IPS-18c (cell line): Measurements from ENCODE around the gene UPF3B.
"Not testable (repeated sequence)": the region's sequence is repeated elsewhere in the genome, so short reads cannot be mapped to it uniquely, and the experiment has no call there.

Source experiments
- H3K4me3 ChIP-seq: 2 replicates; pipeline ENCODE4 v1.7.0; 2013; ENCODE audit warnings: low read depth, mild to moderate bottlenecking, low read length, moderate library complexity; ENCODE audit not compliant: insufficient read depth
- H3K9me3 ChIP-seq: one replicate; pipeline ENCODE4 v1.6.1; 2013; ENCODE audit warnings: mild to moderate bottlenecking, low read length, moderate library complexity; ENCODE audit not compliant: control insufficient read depth, insufficient read depth

The UPF3B gene, protein sequence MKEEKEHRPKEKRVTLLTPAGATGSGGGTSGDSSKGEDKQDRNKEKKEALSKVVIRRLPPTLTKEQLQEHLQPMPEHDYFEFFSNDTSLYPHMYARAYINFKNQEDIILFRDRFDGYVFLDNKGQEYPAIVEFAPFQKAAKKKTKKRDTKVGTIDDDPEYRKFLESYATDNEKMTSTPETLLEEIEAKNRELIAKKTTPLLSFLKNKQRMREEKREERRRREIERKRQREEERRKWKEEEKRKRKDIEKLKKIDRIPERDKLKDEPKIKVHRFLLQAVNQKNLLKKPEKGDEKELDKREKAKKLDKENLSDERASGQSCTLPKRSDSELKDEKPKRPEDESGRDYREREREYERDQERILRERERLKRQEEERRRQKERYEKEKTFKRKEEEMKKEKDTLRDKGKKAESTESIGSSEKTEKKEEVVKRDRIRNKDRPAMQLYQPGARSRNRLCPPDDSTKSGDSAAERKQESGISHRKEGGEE

DNA sequence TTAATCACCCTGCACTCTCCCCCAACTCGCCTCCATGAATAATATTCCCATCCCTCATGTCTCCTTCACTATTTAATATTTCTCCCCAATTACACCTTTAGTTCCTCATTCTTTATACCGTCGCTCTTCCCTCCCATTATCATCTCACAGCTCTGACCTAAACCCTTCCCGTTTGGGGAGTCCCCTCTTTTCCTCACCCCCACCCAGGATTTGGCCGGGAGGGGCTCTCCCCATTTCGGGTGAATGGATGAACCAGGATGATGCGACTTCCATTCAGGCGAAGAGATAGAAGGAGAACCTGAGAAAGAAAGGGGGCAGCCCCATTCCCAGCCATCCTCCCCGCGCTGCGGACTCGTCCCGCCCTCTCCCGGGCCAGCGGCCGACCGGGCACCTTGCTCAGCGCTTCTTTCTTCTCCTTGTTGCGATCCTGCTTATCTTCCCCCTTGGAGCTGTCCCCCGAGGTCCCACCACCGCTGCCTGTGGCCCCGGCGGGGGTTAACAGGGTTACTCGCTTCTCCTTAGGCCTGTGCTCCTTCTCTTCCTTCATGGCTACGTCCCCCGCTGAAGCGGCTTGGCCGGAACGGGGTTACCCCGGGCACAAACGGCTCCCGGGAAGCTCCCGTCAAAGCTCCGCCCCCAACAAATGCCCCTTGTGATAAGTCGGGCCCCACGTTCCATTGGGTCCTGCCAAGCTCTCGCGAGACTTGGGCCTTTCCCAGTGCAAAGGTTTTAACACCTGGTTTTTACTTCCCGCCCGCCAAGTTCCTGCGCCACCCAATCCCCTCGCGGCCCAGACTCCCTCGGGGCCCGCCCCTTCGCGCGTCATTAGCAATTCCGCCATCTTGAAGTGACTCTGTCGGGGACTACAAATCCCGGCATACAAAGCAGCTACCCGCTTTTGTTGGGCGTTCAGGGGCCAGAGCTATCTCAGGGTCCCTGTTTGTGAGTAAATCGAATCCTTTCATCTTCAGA lies at the start of gene UPF3B:
TSS of gene UPF3B (minus strand) at position 582 of the 972 bp plus-strand sequence. CDS start at position 547, 35 bp downstream.
- peaks cover 18% of the 10 kb centered on the region for H3K9me3 ChIP-seq
- peak within 1 kb of the TSS; percentile 80 for H3K4me3 ChIP-seq

DNA sequence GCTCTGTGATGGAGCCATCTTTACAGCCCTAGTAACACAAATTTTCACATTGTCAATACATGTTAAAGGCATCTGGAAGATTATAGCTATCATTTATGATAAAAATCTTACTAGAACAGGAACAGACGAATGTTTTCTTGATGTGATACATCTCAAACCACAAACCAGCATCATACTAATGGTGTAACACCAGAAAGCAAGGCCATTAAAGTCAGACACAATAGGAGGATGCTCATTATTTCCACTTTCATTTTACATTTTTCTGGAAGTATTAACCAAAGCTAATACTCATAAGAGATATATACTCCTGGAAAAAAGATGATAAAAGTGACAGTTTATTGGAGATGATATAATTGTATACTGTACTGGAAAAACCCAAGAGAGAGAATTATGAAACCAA lies 48.2 kb upstream of the UPF3B start:
- peaks cover 8% of the 10 kb centered on the region for H3K9me3 ChIP-seq
- H3K4me3 ChIP-seq, result no peak overlapping the region

DNA sequence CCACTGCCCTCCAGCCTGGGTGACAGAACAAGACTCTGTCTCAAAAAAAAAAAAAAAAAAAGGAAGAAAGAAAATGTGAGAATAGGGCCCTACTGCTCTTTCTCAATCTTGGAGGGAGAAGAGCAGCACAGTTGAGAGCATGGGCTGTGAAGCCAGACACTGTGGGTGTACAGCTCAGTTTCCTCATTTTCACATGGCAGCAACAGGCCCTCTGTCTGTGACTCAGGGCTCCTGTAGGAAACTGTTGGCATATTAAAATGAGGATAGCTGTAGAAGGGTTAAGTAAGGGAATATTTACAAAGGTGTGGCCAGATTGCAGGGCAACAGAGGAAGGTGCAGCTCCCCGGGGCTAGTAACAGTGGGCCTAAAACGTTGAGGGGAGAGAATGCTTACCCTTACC lies 46.4 kb upstream of the UPF3B start:
- Histone ChIP-seq H3K4me3 (no peak overlapping the region), H3K9me3 (peaks cover 3% of the 10 kb centered on the region)

DNA sequence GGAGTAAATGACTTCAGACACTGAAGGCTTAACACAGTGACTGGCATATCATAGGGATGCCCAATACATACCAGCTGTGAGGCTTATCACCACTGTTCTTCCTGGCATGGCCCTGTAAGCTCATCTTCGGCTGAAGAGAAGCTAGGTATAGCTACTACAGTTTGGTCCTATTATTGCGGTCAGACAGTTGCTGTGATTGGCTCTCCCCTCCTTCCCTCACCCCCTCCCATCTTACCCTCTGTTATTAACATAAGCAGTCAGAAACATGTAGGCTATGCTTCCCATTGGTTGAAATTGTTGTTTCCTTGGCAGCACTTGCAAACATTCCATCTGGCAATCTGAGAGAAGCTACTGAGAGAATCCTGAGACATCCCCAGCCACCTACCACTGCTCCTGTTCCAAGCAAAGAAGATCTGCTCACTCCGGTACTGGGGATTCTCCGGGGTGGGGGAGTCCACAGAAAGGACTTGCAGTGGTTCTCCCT lies 43.1 kb upstream of the UPF3B start, which contains the start of gene AKAP14:
TSS of gene AKAP14 (plus strand) at position 51 of the 484 bp plus-strand sequence. CDS start 7,331 bp downstream, outside the sequence.
- H3K9me3 ChIP-seq, result no peaks in the 10 kb centered on the region

DNA sequence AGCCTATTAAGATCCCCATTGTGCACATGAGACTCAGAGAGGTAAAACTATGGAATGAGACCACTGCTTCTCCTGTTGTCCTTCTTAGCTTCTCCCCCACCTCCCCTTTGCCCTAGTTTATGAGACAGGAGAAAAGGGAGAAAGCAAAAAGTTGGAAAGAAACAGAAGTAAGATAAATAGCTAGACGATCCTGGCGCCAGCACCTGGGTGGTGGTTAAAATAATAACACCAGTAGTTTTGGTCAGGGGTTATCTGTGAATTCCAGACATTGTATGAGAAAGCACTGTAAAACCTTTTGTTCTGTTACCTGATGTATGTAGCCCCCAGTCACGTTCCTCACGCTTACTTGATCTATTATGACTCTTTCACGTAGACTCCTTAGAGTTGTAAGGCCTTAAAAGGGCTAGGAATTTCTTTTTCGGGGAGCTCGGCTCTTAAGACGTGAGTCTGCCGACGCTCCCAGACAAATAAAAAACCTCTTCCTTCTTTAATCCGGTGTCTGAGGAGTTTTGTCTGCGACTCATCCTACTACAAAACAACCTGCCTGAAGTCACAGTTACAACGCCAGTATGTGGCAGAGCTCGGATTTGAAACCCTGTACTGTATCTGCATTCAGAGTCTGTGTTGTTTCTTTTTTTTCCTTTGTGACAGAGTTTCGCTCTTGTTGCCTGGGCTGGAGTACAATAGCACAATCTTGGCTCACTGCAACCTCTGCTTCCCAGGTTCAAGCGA lies 39.4 kb upstream of the UPF3B start:
- not testable (repeated sequence) for H3K9me3 ChIP-seq, H3K4me3 ChIP-seq

More for the DNA sequence above, 43.1 kb upstream of the UPF3B start, which contains the start of gene AKAP14:
- no peak within 1 kb of the TSS for H3K4me3 ChIP-seq

DNA sequence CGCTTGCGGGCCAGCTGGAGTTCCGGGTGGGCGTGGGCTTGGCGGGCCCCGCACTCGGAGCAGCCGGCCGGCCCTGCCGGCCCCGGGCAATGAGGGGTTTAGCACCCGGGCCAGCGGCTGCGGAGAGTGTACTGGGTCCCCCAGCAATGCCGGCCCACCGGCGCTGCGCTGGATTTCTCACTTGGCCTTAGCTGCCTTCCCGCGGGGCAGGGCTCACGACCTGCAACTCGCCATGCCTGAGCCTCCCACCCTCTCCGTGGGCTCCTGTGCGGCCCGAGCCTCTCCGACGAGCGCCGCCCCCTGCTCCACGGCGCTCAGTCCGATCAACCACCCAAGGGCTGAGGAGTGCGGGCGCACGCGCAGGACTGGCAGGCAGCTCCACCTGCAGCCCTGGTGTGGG lies 37.9 kb upstream of the UPF3B start:
- H3K9me3 ChIP-seq, H3K4me3 ChIP-seq: not testable (repeated sequence)

DNA sequence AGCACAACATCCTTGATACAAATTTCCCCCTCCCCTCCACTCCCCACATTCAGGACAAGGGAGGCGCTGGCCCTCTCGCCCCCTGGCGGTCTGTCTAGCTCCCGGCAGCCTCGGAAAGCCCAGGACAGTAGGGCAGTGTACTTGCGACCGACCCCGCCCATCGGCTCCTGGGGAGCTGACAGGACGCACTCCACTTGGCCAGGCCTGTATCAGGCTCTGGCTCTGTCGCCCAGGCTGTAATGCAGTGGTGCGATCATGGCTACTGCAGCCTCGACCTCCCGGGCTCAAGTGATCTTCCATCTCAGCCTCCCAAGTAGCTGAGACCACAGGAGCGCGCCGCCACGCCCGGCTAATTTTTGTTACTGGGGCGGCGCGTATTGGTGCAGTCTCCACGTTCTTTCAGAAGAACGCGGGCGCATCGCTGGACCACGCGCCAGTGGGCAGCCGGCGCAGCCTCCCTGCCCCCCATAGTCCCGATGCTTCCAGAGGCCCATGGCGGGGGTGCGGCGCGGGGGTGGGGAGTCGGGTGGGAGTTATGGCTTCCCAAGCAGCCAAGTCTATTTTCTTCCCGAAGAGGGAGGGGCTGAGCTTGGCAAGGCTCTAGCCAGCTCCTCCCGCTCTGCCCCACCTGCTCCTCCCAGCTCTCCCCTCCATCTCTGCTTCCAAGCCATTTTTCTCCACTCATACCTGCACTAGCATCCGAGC lies 35.1 kb upstream of the UPF3B start:
- peaks cover 5% of the 10 kb centered on the region for H3K9me3 ChIP-seq

DNA sequence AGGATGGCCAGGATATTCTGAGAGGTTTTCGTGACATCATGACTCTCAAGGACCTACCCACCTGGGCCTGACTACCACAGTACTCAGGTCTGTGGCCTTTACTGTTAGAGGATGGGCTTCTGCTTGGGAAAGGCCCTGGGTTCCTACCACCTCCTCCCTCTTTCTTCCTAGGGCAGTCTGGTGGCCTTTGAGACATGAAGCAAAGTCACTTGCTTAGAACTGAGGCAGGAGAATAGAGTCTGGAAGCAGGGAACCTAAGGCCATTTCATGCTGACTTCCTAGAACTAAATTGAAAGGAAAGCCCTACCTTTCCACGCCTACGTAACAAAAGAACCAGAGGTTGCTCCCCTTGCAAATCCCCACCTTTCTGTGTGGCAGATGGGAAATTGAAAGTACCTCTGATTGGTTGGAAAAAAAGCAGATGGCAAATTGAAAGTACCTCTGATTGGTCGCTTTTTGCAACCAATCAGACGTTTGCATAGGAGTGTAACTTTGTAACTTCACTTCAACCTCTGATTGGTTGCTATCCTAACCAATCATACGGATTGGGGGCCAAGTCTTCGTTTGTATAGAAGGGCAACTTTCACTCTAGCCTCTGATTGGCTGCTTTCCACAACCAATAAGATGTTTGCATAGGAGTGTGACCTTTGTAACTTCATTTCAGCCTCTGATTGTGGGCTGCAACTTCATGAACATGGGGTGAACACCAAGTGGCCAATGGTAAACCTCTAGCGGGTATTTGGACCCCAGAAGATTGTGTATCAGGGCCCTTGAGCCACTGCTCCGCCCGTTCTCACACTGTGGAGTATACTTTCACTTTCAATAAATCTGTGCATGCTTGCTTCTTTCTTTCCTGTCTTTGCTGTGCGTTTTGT lies 33.0 kb upstream of the UPF3B start:
- Histone ChIP-seq H3K9me3 (peaks cover 10% of the 10 kb centered on the region), H3K4me3 (no peak overlapping the region)

More for the DNA sequence above, 35.1 kb upstream of the UPF3B start:
- peak overlapping the region; percentile 41; the same call in 1 of the 2 replicates for H3K4me3 ChIP-seq

DNA sequence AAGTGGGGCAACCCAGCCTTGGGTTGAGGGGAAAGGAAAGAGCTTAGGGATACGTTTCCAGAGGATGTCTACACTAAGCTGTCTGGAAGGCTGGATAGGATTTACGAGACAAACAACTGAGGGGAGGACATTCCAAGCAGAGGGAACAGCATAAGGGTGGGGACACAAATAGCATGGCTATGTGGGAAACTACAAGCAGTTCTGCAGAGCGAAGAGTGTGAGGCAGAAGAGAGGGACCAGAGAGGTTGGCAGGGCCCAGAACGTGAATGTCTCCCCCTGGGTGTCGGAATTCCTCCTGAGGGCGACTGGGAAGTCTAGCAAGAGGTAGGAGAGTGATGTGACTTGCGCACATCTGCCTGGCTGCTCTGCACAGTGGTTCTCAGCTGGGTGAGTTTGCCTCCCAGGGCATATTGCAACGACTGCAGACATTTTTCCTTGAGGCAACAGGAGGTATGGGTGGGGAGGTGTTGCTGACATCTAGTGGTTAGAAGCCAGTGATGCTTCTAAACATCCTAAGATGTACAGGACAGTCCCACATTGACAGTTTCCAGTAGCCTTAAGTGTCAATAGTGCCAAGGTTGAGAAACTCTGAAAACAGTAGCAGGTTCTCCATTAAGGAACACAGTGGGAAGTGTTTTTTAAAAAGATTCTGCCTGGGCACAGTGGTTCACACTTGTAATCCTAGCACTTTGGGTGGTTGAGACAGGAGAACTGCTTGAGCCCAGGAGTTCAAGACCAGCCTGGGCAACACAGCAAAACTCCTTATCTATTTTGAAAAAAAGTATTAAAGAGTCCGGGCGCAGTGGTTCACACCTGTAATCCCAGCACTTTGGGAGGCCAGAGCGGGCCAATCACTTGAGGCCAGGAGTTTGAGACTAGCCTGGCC lies 28.0 kb upstream of the UPF3B start:
- Histone ChIP-seq H3K4me3 (no peak overlapping the region), H3K9me3 (peaks cover 5% of the 10 kb centered on the region)

DNA sequence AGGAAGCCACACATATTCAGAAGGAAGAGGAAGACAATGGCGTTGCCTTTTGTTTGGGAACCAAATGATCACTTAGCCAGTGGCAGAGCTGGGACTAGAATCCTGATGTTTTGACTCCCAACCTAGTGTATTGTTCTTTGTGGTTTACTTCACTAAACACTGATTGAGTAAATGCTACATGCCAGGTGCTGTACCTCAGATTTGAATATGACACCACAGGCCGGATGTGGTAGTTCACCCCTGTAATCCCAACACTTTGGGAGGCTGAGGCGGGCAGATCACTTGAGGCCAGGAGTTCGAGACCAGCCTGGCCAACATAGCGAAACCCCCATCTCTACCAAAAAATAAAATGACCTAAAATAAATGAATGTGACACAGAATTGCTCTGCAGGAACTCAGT lies 27.3 kb upstream of the UPF3B start:
- H3K9me3 ChIP-seq, result peaks cover 5% of the 10 kb centered on the region
- H3K4me3 ChIP-seq, result no peak overlapping the region

DNA sequence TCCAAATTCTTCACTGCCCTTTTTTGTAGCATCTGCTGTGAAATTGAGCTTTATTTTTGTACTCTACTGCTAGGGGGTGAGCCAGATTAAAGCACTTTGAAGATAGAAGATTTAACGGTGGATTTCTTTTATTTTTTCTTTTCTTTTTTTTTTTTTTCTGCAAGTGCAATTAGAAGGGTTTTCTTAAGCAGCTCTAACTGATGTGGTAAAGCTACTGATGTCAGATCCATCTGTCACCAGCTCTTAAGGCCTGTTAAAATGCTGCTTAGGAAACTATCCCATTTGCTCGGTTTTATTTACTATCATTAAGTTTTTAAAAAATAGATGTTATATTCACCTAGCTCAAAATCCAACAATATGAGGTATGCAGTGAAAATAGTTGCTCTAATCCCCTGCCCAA lies 26.0 kb upstream of the UPF3B start:
- peaks cover 5% of the 10 kb centered on the region for H3K9me3 ChIP-seq
- H3K4me3 ChIP-seq, result no peak overlapping the region

DNA sequence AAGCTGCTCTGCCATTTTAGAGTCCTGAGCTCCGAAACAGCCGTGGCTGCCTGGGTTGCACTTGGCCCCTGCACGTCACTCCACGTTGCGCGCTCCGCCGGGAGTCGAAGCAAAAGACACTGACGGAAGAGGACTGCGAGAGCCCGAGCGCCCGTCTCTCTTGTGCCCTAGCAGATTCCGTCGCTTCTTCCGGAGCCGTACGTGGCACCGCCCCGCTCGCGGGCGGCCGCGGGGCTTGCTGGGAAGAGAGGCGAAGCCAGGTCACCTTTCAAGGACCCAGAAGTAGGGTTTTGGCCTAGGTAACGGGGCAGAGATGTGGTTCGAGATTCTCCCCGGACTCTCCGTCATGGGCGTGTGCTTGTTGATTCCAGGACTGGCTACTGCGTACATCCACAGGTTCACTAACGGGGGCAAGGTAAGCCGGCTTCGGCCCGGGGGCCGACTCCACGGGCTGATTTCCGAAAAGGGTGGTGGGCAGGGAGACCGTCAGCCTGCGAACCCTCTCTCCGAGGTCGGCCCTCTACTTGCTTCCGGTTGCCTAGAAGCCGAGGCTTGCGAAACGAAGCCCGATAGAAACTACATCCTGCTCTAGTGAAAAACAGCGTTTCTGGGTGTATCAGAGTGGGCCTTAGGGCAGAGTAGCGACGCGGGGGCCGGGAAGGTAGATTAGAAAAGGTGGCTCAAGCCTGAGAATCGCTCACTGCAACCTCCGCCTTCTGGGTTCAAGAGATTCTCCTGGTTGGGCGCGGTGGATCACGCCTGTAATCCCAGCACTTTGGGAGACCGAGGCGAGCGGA lies 19.0 kb upstream of the UPF3B start, which contains the start of the genes NDUFA1 and RNF113A:
TSS of gene NDUFA1 (plus strand) at position 234 of the 797 bp plus-strand sequence. CDS start at position 314, 80 bp downstream.
TSS of gene RNF113A (minus strand) at position 135 of the 797 bp plus-strand sequence. CDS start at position 15, 120 bp downstream.
- Histone ChIP-seq H3K9me3 (peaks cover 7% of the 10 kb centered on the region), H3K4me3 (peak within 1 kb of the TSS; percentile 67)

DNA sequence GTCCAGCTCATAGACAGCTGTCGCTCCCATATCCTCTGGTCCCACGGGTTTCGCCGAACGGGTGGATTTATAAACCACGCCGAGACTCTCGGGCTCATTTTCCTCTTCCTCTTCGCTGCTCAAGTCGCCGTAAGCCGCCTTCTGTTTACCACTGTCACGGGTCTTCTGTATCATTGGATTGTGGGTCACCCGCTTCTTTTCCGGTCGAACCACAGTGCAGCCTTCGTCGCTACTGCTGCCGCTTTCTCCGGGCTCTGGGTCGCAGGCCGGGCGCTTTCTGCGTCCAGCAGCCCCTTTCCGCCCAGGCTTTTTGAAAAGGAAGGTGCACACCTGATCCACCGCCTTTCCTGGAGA lies 18.5 kb upstream of the UPF3B start:
- Histone ChIP-seq H3K4me3 (peak overlapping the region; percentile 67), H3K9me3 (peaks cover 7% of the 10 kb centered on the region)
